Caco-2 (cell line): ENCODE measurements around the gene GTF3A. TPM values are rescaled to one million over a fixed set of nuclear protein-coding genes. Genes with fewer than 3 reads are reported as not detected.
A peak's percentile ranks its signal among the peaks of the same experiment; 100 is the strongest.

ENCODE experiments used
- BruUV-seq: library from RNA; stranded (reverse); fragments of 400-500 nt; replicated peaks from 2 replicates; lab custom pipeline; 2021; lab: Mats Ljungman, UMichigan
- CTCF ChIA-PET: fragments of 300-600 bp; sonication (Branson Sonifier 250); formaldehyde crosslinking; loops from one replicate; lab custom pipeline; 2022; ENCODE audit warnings: antibody characterized with exemption; lab: Charles Lee
- POLR2A ChIA-PET: fragments of 300-600 bp; sonication (Branson Sonifier 250); formaldehyde crosslinking; loops from one replicate; lab custom pipeline; 2022; ENCODE audit warnings: antibody characterized with exemption; lab: Charles Lee
- DNase-seq, 2 experiments: peaks; one replicate each; pipeline versions ENCODE4 v3.0.0 to v3.0.0-alpha.2; 2020 to 2022
- H3K27me3 ChIP-seq: replicated peaks from 2 replicates; pipeline ENCODE4 v1.6.0; 2011; ENCODE audit warnings: low read length; ENCODE audit not compliant: control insufficient read depth, insufficient read depth
- H3K36me3 ChIP-seq: 2 replicates; pipeline ENCODE4 v1.5.1; 2011; ENCODE audit warnings: low read length; ENCODE audit not compliant: control insufficient read depth, insufficient read depth
- H3K4me1 ChIP-seq: fragments of 250-450 bp; sonication (Bioruptor Pico); 2 replicates; pipeline ENCODE4 v1.5.1; 2020; ENCODE audit warnings: mild to moderate bottlenecking
- H3K4me3 ChIP-seq: 2 replicates; pipeline ENCODE4 v1.5.1; 2011; ENCODE audit warnings: low read depth, mild to moderate bottlenecking, control low read depth, low read length
- H3K9me3 ChIP-seq: fragments of 250-450 bp; sonication (Bioruptor Pico); 2 replicates; pipeline ENCODE4 v1.5.1; 2020; ENCODE audit warnings: mild to moderate bottlenecking, moderate library complexity
- H3K27ac Mint-ChIP-seq: one replicate; pipeline ENCODE4 v1.8.0; 2022; ENCODE audit warnings: mixed read lengths; ENCODE audit not compliant: unreplicated experiment
- H3K27me3 Mint-ChIP-seq: one replicate; pipeline ENCODE4 v1.8.0; 2022; ENCODE audit warnings: mixed read lengths; ENCODE audit not compliant: insufficient read depth, unreplicated experiment
- H3K36me3 Mint-ChIP-seq: one replicate; pipeline ENCODE4 v1.8.0; 2022; ENCODE audit warnings: mild to moderate bottlenecking, mixed read lengths; ENCODE audit not compliant: insufficient read depth, unreplicated experiment
- H3K4me1 Mint-ChIP-seq: one replicate; pipeline ENCODE4 v1.8.0; 2022; ENCODE audit warnings: low read depth, mixed read lengths; ENCODE audit not compliant: unreplicated experiment
- H3K4me3 Mint-ChIP-seq: one replicate; pipeline ENCODE4 v1.8.0; 2022; ENCODE audit warnings: mild to moderate bottlenecking, moderate library complexity, mixed read lengths; ENCODE audit not compliant: unreplicated experiment
- H3K9me3 Mint-ChIP-seq: one replicate; pipeline ENCODE4 v1.8.0; 2022; ENCODE audit warnings: mixed read lengths; ENCODE audit not compliant: unreplicated experiment
- intact Hi-C: fragments of 100-400 bp; cut with micrococcal nuclease; formaldehyde crosslinking; loops from one replicate; pipeline ENCODE4 v1.10.0; 2022; ENCODE audit not compliant: unreplicated experiment
- total RNA-seq: library from RNA; stranded (reverse); gene quantifications from 2 replicates; pipeline ENCODE4 v1.2.3, GENCODE V29; 2022
- TF ChIP-seq, protein P1 (sequence below), 2 experiments: fragments of 200-600 bp in 1 of 2; IDR thresholded peaks; 1 replicate in 1 of 2; 2 replicates in 1 of 2; pipeline versions ENCODE4 v1.5.1 to v1.8.0; 2011 to 2022; ENCODE audit warnings: antibody characterized with exemption in 1 of 2, control low read depth in 1 of 2, inconsistent platforms in 1 of 2, low read depth in 1 of 2, low read length in 1 of 2, mild to moderate bottlenecking in 1 of 2, moderate library complexity in 1 of 2; ENCODE audit not compliant: insufficient read depth in 1 of 2, severe bottlenecking in 1 of 2, unreplicated experiment in 1 of 2

Gene GTF3A
- total RNA-seq, 1 experiment from 2014 or later: 141 TPM

DNA sequence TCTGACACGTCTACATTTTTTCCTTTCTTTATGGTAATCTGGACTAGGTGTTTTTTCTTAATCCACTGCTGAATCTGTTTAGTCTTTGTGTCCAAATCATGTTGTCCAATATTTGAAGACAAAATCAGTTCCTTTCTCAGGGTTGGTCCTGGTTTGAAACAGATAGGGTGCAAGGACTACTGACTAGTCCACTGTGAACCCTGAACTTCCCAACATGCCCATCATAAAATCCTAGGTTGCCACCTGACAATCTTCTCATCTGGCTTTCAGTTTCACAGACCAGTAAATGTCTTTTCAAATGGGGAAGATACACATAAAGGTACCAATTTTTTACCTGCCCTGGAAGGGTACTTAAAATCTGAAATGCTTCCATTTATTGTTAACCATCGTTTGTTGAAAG is 12.7 kb downstream of the GTF3A start:
- TF ChIP-seq, protein P1, sequence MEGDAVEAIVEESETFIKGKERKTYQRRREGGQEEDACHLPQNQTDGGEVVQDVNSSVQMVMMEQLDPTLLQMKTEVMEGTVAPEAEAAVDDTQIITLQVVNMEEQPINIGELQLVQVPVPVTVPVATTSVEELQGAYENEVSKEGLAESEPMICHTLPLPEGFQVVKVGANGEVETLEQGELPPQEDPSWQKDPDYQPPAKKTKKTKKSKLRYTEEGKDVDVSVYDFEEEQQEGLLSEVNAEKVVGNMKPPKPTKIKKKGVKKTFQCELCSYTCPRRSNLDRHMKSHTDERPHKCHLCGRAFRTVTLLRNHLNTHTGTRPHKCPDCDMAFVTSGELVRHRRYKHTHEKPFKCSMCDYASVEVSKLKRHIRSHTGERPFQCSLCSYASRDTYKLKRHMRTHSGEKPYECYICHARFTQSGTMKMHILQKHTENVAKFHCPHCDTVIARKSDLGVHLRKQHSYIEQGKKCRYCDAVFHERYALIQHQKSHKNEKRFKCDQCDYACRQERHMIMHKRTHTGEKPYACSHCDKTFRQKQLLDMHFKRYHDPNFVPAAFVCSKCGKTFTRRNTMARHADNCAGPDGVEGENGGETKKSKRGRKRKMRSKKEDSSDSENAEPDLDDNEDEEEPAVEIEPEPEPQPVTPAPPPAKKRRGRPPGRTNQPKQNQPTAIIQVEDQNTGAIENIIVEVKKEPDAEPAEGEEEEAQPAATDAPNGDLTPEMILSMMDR (IDR thresholded peaks at IDR 0.05; ENCODE audit: insufficient read depth in 1 of 2, low read depth in 1 of 2, low read length in 1 of 2, severe bottlenecking in 1 of 2, unreplicated experiment in 1 of 2): no peak
- Histone ChIP-seq H3K4me3 (no peak overlapping the region), H3K36me3 (peaks cover 3% of the 10 kb centered on the region), H3K27me3 (no peaks in the 10 kb centered on the region), H3K4me1 (peaks cover 11% of the 10 kb centered on the region), H3K9me3 (no peaks in the 10 kb centered on the region)
- Mint-ChIP-seq H3K9me3 (no peaks in the 10 kb centered on the region), H3K27me3 (no peaks in the 10 kb centered on the region), H3K4me1 (peaks cover 18% of the 10 kb centered on the region), H3K4me3 (no peak overlapping the region), H3K36me3 (peaks cover 59% of the 10 kb centered on the region), H3K27ac (no peak overlapping the region)
- BruUV-seq: no TSS peak
- CTCF ChIA-PET: no interaction called here
- intact Hi-C loops: no loop called here
- no peak for DNase-seq
- POLR2A ChIA-PET: no interaction called here

DNA sequence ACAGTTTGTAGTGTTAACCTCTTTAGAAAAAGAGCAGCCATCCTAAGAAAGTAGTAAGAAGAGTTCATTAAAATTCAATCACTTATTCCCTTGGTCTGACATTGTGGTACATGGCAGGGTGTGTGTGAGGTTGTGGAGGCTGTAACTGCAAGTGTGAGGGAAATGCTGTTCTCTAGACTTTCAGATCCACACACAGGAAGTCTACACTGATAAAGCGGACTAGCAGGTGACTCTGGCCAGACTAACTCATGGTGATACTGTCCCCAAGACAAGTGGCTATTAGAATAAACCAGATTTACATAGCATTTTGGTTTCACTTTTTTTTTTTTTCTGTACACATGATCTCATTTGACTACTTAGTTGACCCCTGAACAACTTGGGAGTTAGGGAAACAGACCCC is 16.0 kb downstream of the GTF3A start:
- Histone ChIP-seq H3K36me3 (no peaks in the 10 kb centered on the region; the same call in 1 of the 2 replicates), H3K9me3 (no peaks in the 10 kb centered on the region), H3K4me1 (peaks cover 26% of the 10 kb centered on the region), H3K4me3 (no peak overlapping the region), H3K27me3 (no peaks in the 10 kb centered on the region)
- POLR2A ChIA-PET: no interaction called here
- no TSS peak for BruUV-seq
- DNase-seq: no peak
- CTCF ChIA-PET: interaction anchor here (0.7 kb wide), 1 partner anchor 488 kb away, joined by 4 read pairs; no protein-coding TSS in a partner anchor
- no peaks in the 10 kb centered on the region for H3K27me3 Mint-ChIP-seq
- intact Hi-C loops: no loop called here
- no peak overlapping the region for H3K4me3 Mint-ChIP-seq
- peaks cover 26% of the 10 kb centered on the region for H3K4me1 Mint-ChIP-seq
- peaks cover 34% of the 10 kb centered on the region for H3K36me3 Mint-ChIP-seq
- no peaks in the 10 kb centered on the region for H3K9me3 Mint-ChIP-seq
- peak overlapping the region; percentile 6 for H3K27ac Mint-ChIP-seq
- TF ChIP-seq, protein P1 (IDR thresholded peaks at IDR 0.05; ENCODE audit: insufficient read depth in 1 of 2, low read depth in 1 of 2, low read length in 1 of 2, severe bottlenecking in 1 of 2, unreplicated experiment in 1 of 2): no peak

DNA sequence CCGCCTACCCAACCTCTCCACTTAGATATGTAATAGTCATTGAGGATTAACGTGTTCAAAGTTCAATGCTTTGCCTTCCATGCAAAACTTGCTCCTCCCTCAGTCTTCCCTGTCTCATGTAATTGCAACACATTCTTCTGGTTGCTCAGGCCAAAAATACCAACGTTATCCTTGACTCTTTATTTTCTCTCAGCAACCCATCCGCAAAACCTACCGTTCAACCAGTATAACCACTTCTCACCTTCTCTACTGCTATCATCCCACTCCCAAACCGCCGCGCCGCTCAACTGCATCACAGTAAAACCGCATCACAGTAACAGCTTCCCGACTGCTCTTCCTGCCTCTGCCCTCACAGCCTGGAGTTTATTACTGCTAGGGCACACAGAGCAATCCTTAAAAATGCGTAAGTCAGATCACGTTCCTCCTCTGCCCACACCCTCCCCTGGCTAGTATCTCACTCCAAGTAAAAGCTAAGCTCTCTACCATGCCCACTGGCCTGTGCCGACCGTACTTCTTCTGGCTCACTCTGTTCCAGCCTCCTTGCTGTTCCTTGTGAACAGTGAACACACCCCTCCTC is 17.7 kb downstream of the GTF3A start:
- no peaks in the 10 kb centered on the region for H3K9me3 ChIP-seq
- peaks cover 26% of the 10 kb centered on the region for H3K4me1 Mint-ChIP-seq
- peak overlapping the region; percentile 23 for H3K4me3 ChIP-seq
- no peaks in the 10 kb centered on the region for H3K27me3 ChIP-seq
- ChIA-PET POLR2A (interaction anchor here (1.0 to 1.8 kb wide), 3 partner anchors 9 to 179 kb away, joined by 3 to 20 read pairs (median 4); no protein-coding TSS in a partner anchor), CTCF (interaction anchor here (0.9 to 2.1 kb wide), 8 partner anchors 9 to 384 kb away, joined by 3 to 12 read pairs (median 6); no protein-coding TSS in a partner anchor)
- no peaks in the 10 kb centered on the region; the same call in 1 of the 2 replicates for H3K36me3 ChIP-seq
- BruUV-seq: TSS peak; percentile 65
- H3K27me3 Mint-ChIP-seq: no peaks in the 10 kb centered on the region
- DNase-seq: peak; percentile 73 to 83
- intact Hi-C loops: loop anchor here (1.0 to 2.0 kb wide), 2 partner anchors 8 to 17 kb away; partner anchors contain the start of genes GTF3A and MTIF3
- H3K4me1 ChIP-seq: peaks cover 26% of the 10 kb centered on the region
- H3K4me3 Mint-ChIP-seq: peak overlapping the region; percentile 68
- H3K27ac Mint-ChIP-seq: peak overlapping the region; percentile 81
- no peaks in the 10 kb centered on the region for H3K9me3 Mint-ChIP-seq
- TF ChIP-seq, protein P1 (IDR thresholded peaks at IDR 0.05; ENCODE audit: insufficient read depth in 1 of 2, low read depth in 1 of 2, low read length in 1 of 2, severe bottlenecking in 1 of 2, unreplicated experiment in 1 of 2): no peak
- H3K36me3 Mint-ChIP-seq: peaks cover 20% of the 10 kb centered on the region
